Mucosa of descending colon (tissue), 3 donors: Measurements from ENCODE around the gene IST1. TPM values are rescaled to one million over a fixed set of nuclear protein-coding genes. Genes with fewer than 3 reads are reported as not detected.

Experiments
- ATAC-seq: fragments of 200-7000 bp; cut with Tn5 transposase; one replicate; pipeline ENCODE4 v1.9.1; 2020; ENCODE audit warnings: mild to moderate bottlenecking, moderate library complexity
- DNase-seq, 3 donors: peaks; one replicate each; pipeline ENCODE4 v3.0.0-alpha.2; 2020
- H3K36me3 ChIP-seq: fragments of 200-600 bp; one replicate; pipeline ENCODE4 v1.8.0; 2021; ENCODE audit warnings: low read depth, mild to moderate bottlenecking
- H3K4me1 ChIP-seq: fragments of 200-600 bp; one replicate; pipeline ENCODE4 v1.8.0; 2021; ENCODE audit warnings: low read depth, mild to moderate bottlenecking
- H3K4me3 ChIP-seq: fragments of 200-600 bp; one replicate; pipeline ENCODE4 v1.8.0; 2021; ENCODE audit warnings: mild to moderate bottlenecking
- H3K9me3 ChIP-seq: fragments of 200-600 bp; one replicate; pipeline ENCODE4 v1.8.0; 2021; ENCODE audit warnings: mild to moderate bottlenecking
- CTCF ChIP-seq: fragments of 200-600 bp; IDR thresholded peaks from one replicate; pipeline ENCODE4 v1.8.0; 2022; ENCODE audit warnings: antibody characterized with exemption, mild to moderate bottlenecking
- intact Hi-C, 2 donors: fragments of 100-400 bp; cut with DNase I in 1 of 2; cut with micrococcal nuclease in 1 of 2; formaldehyde crosslinking; loops; one replicate each; pipeline versions ENCODE4 v1.11.0 to v1.11.1; 2022; cut with DNase I, micrococcal nuclease
- total RNA-seq, 3 donors: library from RNA; stranded (reverse); fragmentation: NEBNext Ultra II Directional in 2 of 3; extraction: Animal tissue kit (Norgen Biotek cat#: 25700) in 2 of 3; gene quantifications; one replicate each; pipeline versions ENCODE4 v1.2.1 to v1.2.4, GENCODE V29; 2021 to 2023
- donor health status: DM: no; HTN: no; CAD: no; lungs with moderate emphysema.
- donor health status: DM: no; HTN: no; CAD: no.
- donor health status: DM: no; HTN: yes; CAD: no.

IST1 gene
- total RNA-seq, 3 donors from 2014 or later, result 223 to 278 (median 228) TPM

GRCh38 chr16:71969353-71969752 lies 74.0 kb downstream of the IST1 start:
- DNase-seq, result no peak
- Histone ChIP-seq H3K36me3 (no peaks in the 10 kb centered on the region), H3K9me3 (no peaks in the 10 kb centered on the region), H3K4me3 (no peak overlapping the region), H3K4me1 (no peaks in the 10 kb centered on the region)
- ATAC-seq, result no peak
- TF ChIP-seq CTCF, result no peak
- intact Hi-C loops, result no loop called here

- Histone ChIP-seq H3K4me3 (no peak overlapping the region), H3K9me3 (no peaks in the 10 kb centered on the region), H3K4me1 (no peaks in the 10 kb centered on the region), H3K36me3 (no peaks in the 10 kb centered on the region)
- no peak for ATAC-seq
- intact Hi-C loops, result no loop called here
- DNase-seq, result no peak
- TF ChIP-seq CTCF, result no peak
Observed at GRCh38 chr16:71971571-71971970, 76.2 kb downstream of the IST1 start.

GRCh38 chr16:71972356-71972755 lies 77.0 kb downstream of the IST1 start:
- no peak for DNase-seq
- TF ChIP-seq CTCF, result no peak
- Histone ChIP-seq H3K4me1 (no peaks in the 10 kb centered on the region), H3K9me3 (no peaks in the 10 kb centered on the region), H3K4me3 (no peak overlapping the region), H3K36me3 (no peaks in the 10 kb centered on the region)
- intact Hi-C loops, result no loop called here
- no peak for ATAC-seq

- DNase-seq, result no peak
- TF ChIP-seq CTCF, result no peak
- intact Hi-C loops, result no loop called here
- Histone ChIP-seq H3K4me1 (no peaks in the 10 kb centered on the region), H3K9me3 (no peaks in the 10 kb centered on the region), H3K4me3 (no peak overlapping the region), H3K36me3 (no peaks in the 10 kb centered on the region)
- no peak for ATAC-seq
Observed at GRCh38 chr16:71973001-71973400, 77.7 kb downstream of the IST1 start.

GRCh38 chr16:71974068-71974818 lies 78.9 kb downstream of the IST1 start:
- Histone ChIP-seq H3K36me3 (no peaks in the 10 kb centered on the region), H3K4me3 (no peak overlapping the region), H3K4me1 (no peaks in the 10 kb centered on the region), H3K9me3 (no peaks in the 10 kb centered on the region)
- intact Hi-C loops, result no loop called here
- DNase-seq (no peak), ATAC-seq (no peak)
- no peak for TF ChIP-seq CTCF

Other genes with a start within 250 kb of the IST1 start
- gene PHLPP2, start 170.8 kb upstream of the IST1 start, total RNA-seq, result 10 to 100 TPM; 42.0 to 85.5 (median 54.7) TPM
- 100 to 1,000 TPM in 1 of 3 donors, 10 to 100 TPM in 2; 82.9 to 108 (median 96.7) TPM for gene AP1G1, start 86.7 kb upstream of the IST1 start, total RNA-seq
- gene ATXN1L, start 49.6 kb upstream of the IST1 start, total RNA-seq, result 10 to 100 TPM; 21.6 to 38.7 (median 24.0) TPM
- gene ZNF821, start 11.3 kb upstream of the IST1 start, total RNA-seq, result 10 to 100 TPM; 10.2 to 13.7 (median 12.7) TPM
- gene PKD1L3, start 104.9 kb downstream of the IST1 start, total RNA-seq, result under 1 TPM; 0.06 to 0.39 (median 0.13) TPM
- gene DHODH, start 113.2 kb downstream of the IST1 start, total RNA-seq, result 1 to 10 TPM; 5.9 to 8.3 (median 7.4) TPM
- 1 to 10 TPM in 1 of 3 donors, under 1 TPM in 2; 0.38 to 4.6 (median 0.51) TPM for gene HP, start 159.0 kb downstream of the IST1 start, total RNA-seq
- under 1 TPM in 1 of 3 donors, not detected in 2; 0.51 TPM for gene HPR, start 167.7 kb downstream of the IST1 start, total RNA-seq
- 10 to 100 TPM in 2 of 3 donors, 1 to 10 TPM in 1; 9.8 to 14.5 (median 12.0) TPM for gene TXNL4B, start 198.1 kb downstream of the IST1 start, total RNA-seq
- 10 to 100 TPM; 56.0 to 75.9 (median 62.7) TPM for gene DHX38, start 198.3 kb downstream of the IST1 start, total RNA-seq